Measurements from ENCODE around the gene LRRC36. TPM values are rescaled to one million over a fixed set of nuclear protein-coding genes. Genes with fewer than 3 reads are reported as not detected.

LRRC36 gene
- total and polyA plus RNA-seq, 2 of the 8 experiments (the other 6 are each of a cell fraction or from before 2014, with no cell fraction given) = 0.15 TPM; not detected in 1

DNA sequence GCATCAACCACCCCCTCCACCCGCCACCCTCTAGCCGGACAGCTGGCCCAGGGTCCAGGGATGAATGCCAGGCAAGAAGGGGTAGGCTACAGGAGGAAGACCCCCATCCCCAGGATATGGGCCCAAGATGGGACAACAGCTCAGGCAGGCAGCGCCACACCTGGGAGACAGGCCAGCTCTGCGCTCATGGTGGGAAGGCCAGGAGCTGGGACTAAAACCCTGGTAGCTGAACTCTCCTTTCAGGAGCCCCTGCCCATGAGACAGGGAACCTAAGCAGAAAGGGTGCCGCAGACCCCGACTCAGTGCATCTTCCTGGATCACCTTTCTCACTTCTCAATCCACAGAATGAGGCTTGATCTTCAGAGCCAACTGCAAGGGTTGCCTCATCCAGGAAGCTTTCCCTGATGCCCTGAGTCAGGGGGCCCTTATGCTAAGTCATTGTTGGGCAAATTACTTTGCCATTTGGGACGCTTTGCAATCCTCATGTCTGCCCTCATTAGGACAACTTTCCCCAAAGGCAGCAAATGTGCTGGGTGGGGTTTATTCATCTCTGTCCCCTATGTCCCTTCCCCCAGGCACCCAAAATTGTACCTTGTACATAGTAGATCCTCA, 80.7 kb downstream of the LRRC36 start:
- WGBS, 2 experiments (ENCODE audit: extremely low coverage in 1 of 2, insufficient coverage in 1 of 2, insufficient read length in 1 of 2, insufficient replicate concordance in 2 of 2, low coverage in 1 of 2, low lambda C conversion rate in 2 of 2, missing lambda C conversion rate in 1 of 2) = 84% methylated on average over 7 of the region's 7 CpGs; no CpG with 5 or more reads in 1 of the 2 experiments
- Histone ChIP-seq H3K27me3 (replicated peaks in 1 of 4; ENCODE audit: control insufficient read depth in 3 of 4, extremely low read depth in 1 of 4, insufficient read depth in 3 of 4, low read length in 3 of 4) (no peaks in the 10 kb centered on the region; a peak in 1 of 7 replicates), H2BK15ac (ENCODE audit: low read length) (peak overlapping the region; percentile 81), H3K56ac (replicated peaks; ENCODE audit: insufficient read length, low read depth, low read length) (no peak overlapping the region), H4K5ac (ENCODE audit: insufficient read length, low read depth, low read length) (no peak overlapping the region), H2BK5ac (ENCODE audit: low read depth, low read length) (peak overlapping the region; percentile 71; the same call in 1 of the 2 replicates), H4K8ac (ENCODE audit: extremely low read depth, insufficient read depth, low read length) (peak overlapping the region; percentile 23), H3K36me3 (ENCODE audit: control insufficient read depth in 2 of 4, insufficient read depth in 4 of 4, low read length in 3 of 4) (no peaks in the 10 kb centered on the region), H3K18ac (ENCODE audit: extremely low read depth, low read length) (no peak overlapping the region), H2BK12ac (ENCODE audit: low read depth, low read length) (peak overlapping the region; percentile 75; the same call in 1 of the 2 replicates), H3K9ac (replicated peaks in 1 of 4; ENCODE audit: extremely low read depth in 1 of 4, low read depth in 3 of 4, low read length in 3 of 4) (no peak overlapping the region), H3K4ac (replicated peaks; ENCODE audit: insufficient read length, low read depth, low read length) (no peak overlapping the region), H3K79me2 (ENCODE audit: control insufficient read depth in 1 of 2, insufficient read depth in 2 of 2, low read length in 2 of 2) (no peaks in the 10 kb centered on the region), H3K4me3 (ENCODE audit: extremely low read depth in 1 of 4, insufficient read depth in 2 of 4, low read depth in 3 of 4, low read length in 4 of 4) (no peak overlapping the region), H3K14ac (ENCODE audit: insufficient read length) (no peak overlapping the region), H2BK120ac (replicated peaks; ENCODE audit: low read depth, low read length) (no peak overlapping the region), H2AFZ (ENCODE audit: low read length) (no peak overlapping the region), H3K9me3 (ENCODE audit: insufficient read depth in 2 of 2, low read depth in 1 of 2, low read length in 1 of 2) (no peaks in the 10 kb centered on the region), H2AK5ac (ENCODE audit: low read depth, low read length) (0 out of 2 replicates have a peak overlapping the region, but pooled peaks have one; percentile 16), H3K4me1 (replicated peaks in 1 of 4; ENCODE audit: control insufficient read depth in 3 of 4, insufficient read depth in 4 of 4, low read length in 3 of 4) (peaks cover 0 to 26% (median 9%) of the 10 kb centered on the region in 4 experiments; a peak in 5 of 7 replicates), H4K91ac (replicated peaks; ENCODE audit: insufficient read length, low read length) (peak overlapping the region; percentile 52), H3K79me1 (ENCODE audit: low read depth, low read length) (no peaks in the 10 kb centered on the region), H3K23ac (ENCODE audit: insufficient read length) (no peak overlapping the region), H3K23me2 (ENCODE audit: low read depth, low read length) (no peaks in the 10 kb centered on the region), H4K20me1 (replicated peaks in 1 of 2; ENCODE audit: control insufficient read depth in 1 of 2, insufficient read depth in 2 of 2, low read length in 2 of 2) (no peaks in the 10 kb centered on the region), H3K4me2 (ENCODE audit: insufficient read depth in 1 of 2, low read depth in 2 of 2, low read length in 2 of 2) (no peak overlapping the region), H3K27ac (ENCODE audit: low read depth, low read length) (no peak overlapping the region), H2BK20ac (ENCODE audit: low read length) (0 out of 2 replicates have a peak overlapping the region, but pooled peaks have one; percentile 23)
- no peak for FAIRE-seq
- no peak for DNase-seq (ENCODE audit: low read depth in 1 of 2, low spot score in 2 of 2)
- CTCF ChIA-PET (ENCODE audit: partially characterized antibody) = interaction anchor here (0.5 to 32.4 kb wide), 12 partner anchors 8 to 477 kb away, joined by 3 to 476 read pairs (median 4); partner anchors contain the start of genes TPPP3 and ZDHHC1
- POLR2A ChIA-PET (ENCODE audit: partially characterized antibody) = interaction anchor here (0.6 to 1.7 kb wide), 7 partner anchors 8 to 141 kb away, joined by 3 to 5 read pairs (median 4); no protein-coding TSS in a partner anchor
- TF ChIP-seq GTF2F1 (IDR thresholded peaks at IDR 0.05; ENCODE audit: borderline replicate concordance, low read depth, low read length) (no peak), BACH1 (IDR thresholded peaks at IDR 0.05; ENCODE audit: low read length) (0 out of 2 replicates have a peak, but pooled peaks have one; percentile 23)
